CD14-positive monocyte (primary cell): ENCODE data around the gene PRAME. TPM values are rescaled to one million over a fixed set of nuclear protein-coding genes. Genes with fewer than 3 reads are reported as not detected.

Experiments used
- DNase-seq, 3 donors: peaks; one replicate each; pipeline ENCODE4 v3.0.0-alpha.2; 2011 to 2022
- H2AFZ ChIP-seq: 2 replicates; pipeline ENCODE4 v1.6.0; 2012; ENCODE audit warnings: mild to moderate bottlenecking, low read depth, low read length, inconsistent platforms; ENCODE audit not compliant: insufficient read depth, poor library complexity, severe bottlenecking
- H3K27ac ChIP-seq, 2 donors: 1 replicate in 1 of 2; 2 replicates in 1 of 2; pipeline ENCODE4 v1.5.1; 2012 to 2013; ENCODE audit warnings: low read length in 2 of 2, control low read depth in 1 of 2, inconsistent platforms in 1 of 2, low read depth in 1 of 2, mild to moderate bottlenecking in 1 of 2
- H3K27me3 ChIP-seq, 2 donors: one replicate each; pipeline versions ENCODE4 v1.6.0 to v1.6.1; 2011 to 2013; ENCODE audit warnings: low read length in 2 of 2; ENCODE audit not compliant: control insufficient read depth in 2 of 2, insufficient read depth in 2 of 2
- H3K36me3 ChIP-seq, 2 donors: replicated peaks in 1 of 2; 1 replicate in 1 of 2; 2 replicates in 1 of 2; pipeline versions ENCODE4 v1.5.1 to v1.6.1; 2012 to 2013; ENCODE audit warnings: low read length in 2 of 2, control low read depth in 1 of 2, inconsistent platforms in 1 of 2, mild to moderate bottlenecking in 1 of 2; ENCODE audit not compliant: insufficient read depth in 2 of 2, control insufficient read depth in 1 of 2
- H3K4me1 ChIP-seq, 2 donors: 1 replicate in 1 of 2; 2 replicates in 1 of 2; pipeline versions ENCODE4 v1.5.1 to v1.6.1; 2012 to 2013; ENCODE audit warnings: low read length in 2 of 2, control low read depth in 1 of 2, inconsistent platforms in 1 of 2, mild to moderate bottlenecking in 1 of 2, moderate library complexity in 1 of 2; ENCODE audit not compliant: insufficient read depth in 2 of 2, control insufficient read depth in 1 of 2
- H3K4me2 ChIP-seq: replicated peaks from 2 replicates; pipeline ENCODE3; 2012; ENCODE audit warnings: low read length, moderate library complexity, mild to moderate bottlenecking; ENCODE audit not compliant: poor library complexity, severe bottlenecking; ENCODE audit errors: extremely low read depth
- H3K4me3 ChIP-seq, 3 experiments: fragments of 200-600 bp in 1 of 3; sonication (generic) in 1 of 3; replicated peaks in 1 of 3; 1 replicate in 2 of 3; 2 replicates in 1 of 3; pipeline ENCODE4 v1.5.1; 2011 to 2013; ENCODE audit warnings: low read length in 3 of 3, mild to moderate bottlenecking in 3 of 3, control low read depth in 2 of 3, low read depth in 2 of 3, inconsistent platforms in 1 of 3, moderate library complexity in 1 of 3
- H3K79me2 ChIP-seq: 2 replicates; pipeline ENCODE4 v1.6.0; 2012; ENCODE audit warnings: mild to moderate bottlenecking, control low read depth, inconsistent platforms, low read length, moderate library complexity; ENCODE audit not compliant: insufficient read depth
- H3K9ac ChIP-seq: 2 replicates; pipeline ENCODE4 v1.6.0; 2017; ENCODE audit warnings: low read length, mild to moderate bottlenecking; ENCODE audit not compliant: insufficient read depth, poor library complexity, severe bottlenecking
- H3K9me3 ChIP-seq, 2 donors: replicated peaks in 1 of 2; 1 replicate in 1 of 2; 2 replicates in 1 of 2; pipeline versions ENCODE4 v1.5.1 to v1.6.1; 2012 to 2013; ENCODE audit warnings: low read length in 2 of 2, control low read depth in 1 of 2; ENCODE audit not compliant: control insufficient read depth in 1 of 2, insufficient read depth in 1 of 2
- H4K20me1 ChIP-seq: 2 replicates; pipeline ENCODE4 v1.6.0; 2012; ENCODE audit warnings: mild to moderate bottlenecking, low read length, control low read depth, moderate library complexity; ENCODE audit not compliant: insufficient read depth
- H3K27ac Mint-ChIP-seq, 7 donors: one replicate each; pipeline ENCODE4 v1.8.0; 2020; ENCODE audit warnings: mild to moderate bottlenecking in 7 of 7, mixed read lengths in 7 of 7, moderate library complexity in 6 of 7, inconsistent platforms in 2 of 7
- H3K27me3 Mint-ChIP-seq, 3 donors: one replicate each; pipeline ENCODE4 v1.8.0; 2021 to 2022; ENCODE audit warnings: low read depth in 3 of 3, mild to moderate bottlenecking in 3 of 3, mixed read lengths in 3 of 3, moderate library complexity in 3 of 3, inconsistent platforms in 1 of 3
- H3K36me3 Mint-ChIP-seq, 2 donors: one replicate each; pipeline ENCODE4 v1.8.0; 2020; ENCODE audit warnings: mixed read lengths in 2 of 2, inconsistent platforms in 1 of 2, mild to moderate bottlenecking in 1 of 2
- H3K4me1 Mint-ChIP-seq: one replicate; pipeline ENCODE4 v1.8.0; 2020; ENCODE audit warnings: mild to moderate bottlenecking, mixed read lengths
- H3K4me3 Mint-ChIP-seq, 2 donors: one replicate each; pipeline ENCODE4 v1.8.0; 2020; ENCODE audit warnings: mild to moderate bottlenecking in 2 of 2, mixed read lengths in 2 of 2, moderate library complexity in 1 of 2
- H3K9me3 Mint-ChIP-seq, 7 donors: one replicate each; pipeline ENCODE4 v1.8.0; 2020 to 2022; ENCODE audit warnings: mixed read lengths in 7 of 7, mild to moderate bottlenecking in 6 of 7, moderate library complexity in 6 of 7, inconsistent platforms in 2 of 7
- CTCF ChIP-seq: fragments of 200-600 bp; IDR thresholded peaks from one replicate; pipeline ENCODE4 v1.8.0; 2022; ENCODE audit warnings: antibody characterized with exemption, mild to moderate bottlenecking
- WGBS: methylation state at CpG from one replicate; pipeline ENCODE4 v1.1.5; 2013; ENCODE audit warnings: missing lambda C conversion rate; ENCODE audit not compliant: insufficient coverage; 5-methylcytosine and 5-hydroxymethylcytosine counted together
- intact Hi-C, 2 donors: fragments of 100-400 bp; cut with micrococcal nuclease; formaldehyde crosslinking; loops; one replicate each; pipeline versions ENCODE4 v1.15.0 to v1.15.1; 2023
- polyA plus RNA-seq, 3 donors: library from polyadenylated mRNA; depleted of rRNA in 1 of 3; unstranded in 2 of 3; stranded (reverse) in 1 of 3; fragments of 300-500 nt in 2 of 3; fragments of >200 nt in 1 of 3; fragmentation: Illumina TruSeq in 2 of 3; gene quantifications; 1 replicate in 2 of 3; 2 replicates in 1 of 3; pipeline ENCODE4 v1.2.3, GENCODE V29; 2012 to 2021
- small RNA-seq: library from RNA; depleted of rRNA; stranded (forward); fragments of <200 nt; gene quantifications from one replicate; pipeline ENCODE3, GENCODE V24; 2012; ENCODE audit warnings: low read depth; ENCODE audit not compliant: insufficient read length

PRAME gene
- polyA plus RNA-seq, 3 donors = not detected

GRCh38 chr22:22498267-22498666 is 60.8 kb downstream of the PRAME start:
- no peak for DNase-seq
- H3K4me1 Mint-ChIP-seq = no peaks in the 10 kb centered on the region
- no peak overlapping the region for H3K4me2 ChIP-seq
- no peaks in the 10 kb centered on the region for H3K27me3 ChIP-seq
- H2AFZ ChIP-seq = no peak overlapping the region
- H3K9ac ChIP-seq = no peak overlapping the region
- H3K9me3 Mint-ChIP-seq = no peaks in the 10 kb centered on the region
- no peak for TF ChIP-seq CTCF
- no peaks in the 10 kb centered on the region for H4K20me1 ChIP-seq
- no peaks in the 10 kb centered on the region for H3K9me3 ChIP-seq
- intact Hi-C loops = no loop called here
- no peaks in the 10 kb centered on the region for H3K36me3 ChIP-seq
- peaks cover 0 to 4% (median 0%) of the 10 kb centered on the region in 3 donors for H3K27me3 Mint-ChIP-seq
- WGBS = no CpG with 5 or more reads among the region's 2 CpGs
- no peaks in the 10 kb centered on the region for H3K4me1 ChIP-seq
- no peak overlapping the region for H3K27ac ChIP-seq
- no peak overlapping the region for H3K4me3 ChIP-seq
- no peak overlapping the region for H3K27ac Mint-ChIP-seq
- H3K4me3 Mint-ChIP-seq = no peak overlapping the region
- H3K79me2 ChIP-seq = no peaks in the 10 kb centered on the region
- no peaks in the 10 kb centered on the region for H3K36me3 Mint-ChIP-seq

Small RNA genes within 50 kb of the gene (small RNA-seq; reads per million reads assigned to genes)
- not detected for gene IGLV2-34

Other genes with a start within 250 kb of the PRAME start
- under 1 TPM in 1 of 3 donors, not detected in 2; 0.04 TPM for gene ZNF280B, start 50.5 kb downstream of the PRAME start, polyA plus RNA-seq
- gene ZNF280A, start 39.0 kb downstream of the PRAME start, polyA plus RNA-seq = not detected
- not detected for gene GGTLC2, start 85.3 kb upstream of the PRAME start, polyA plus RNA-seq